GM06990 (cell line): ENCODE results near the gene DMAC2L.

ENCODE experiments used
- DNase-seq: peaks from one replicate; pipeline ENCODE4 v3.0.0-alpha.2; 2011; ENCODE audit not compliant: insufficient read length; ENCODE audit errors: extremely low read depth
- H3K27me3 ChIP-seq: replicated peaks from 2 replicates; pipeline ENCODE4 v1.6.0; 2011; ENCODE audit warnings: low read length; ENCODE audit not compliant: control insufficient read depth, insufficient read depth
- H3K36me3 ChIP-seq: 2 replicates; pipeline ENCODE4 v1.5.1; 2011; ENCODE audit warnings: low read length; ENCODE audit not compliant: control insufficient read depth, insufficient read depth
- H3K4me3 ChIP-seq: replicated peaks from 2 replicates; pipeline ENCODE4 v1.5.1; 2011; ENCODE audit warnings: low read depth, mild to moderate bottlenecking, control low read depth, low read length
- TF ChIP-seq, protein P1 (sequence below): IDR thresholded peaks from 2 replicates; pipeline ENCODE4 v1.5.1; 2011; ENCODE audit warnings: low read length, control low read depth, mild to moderate bottlenecking, inconsistent platforms; ENCODE audit not compliant: insufficient read depth, poor library complexity, severe bottlenecking

Gene DMAC2L

DNA sequence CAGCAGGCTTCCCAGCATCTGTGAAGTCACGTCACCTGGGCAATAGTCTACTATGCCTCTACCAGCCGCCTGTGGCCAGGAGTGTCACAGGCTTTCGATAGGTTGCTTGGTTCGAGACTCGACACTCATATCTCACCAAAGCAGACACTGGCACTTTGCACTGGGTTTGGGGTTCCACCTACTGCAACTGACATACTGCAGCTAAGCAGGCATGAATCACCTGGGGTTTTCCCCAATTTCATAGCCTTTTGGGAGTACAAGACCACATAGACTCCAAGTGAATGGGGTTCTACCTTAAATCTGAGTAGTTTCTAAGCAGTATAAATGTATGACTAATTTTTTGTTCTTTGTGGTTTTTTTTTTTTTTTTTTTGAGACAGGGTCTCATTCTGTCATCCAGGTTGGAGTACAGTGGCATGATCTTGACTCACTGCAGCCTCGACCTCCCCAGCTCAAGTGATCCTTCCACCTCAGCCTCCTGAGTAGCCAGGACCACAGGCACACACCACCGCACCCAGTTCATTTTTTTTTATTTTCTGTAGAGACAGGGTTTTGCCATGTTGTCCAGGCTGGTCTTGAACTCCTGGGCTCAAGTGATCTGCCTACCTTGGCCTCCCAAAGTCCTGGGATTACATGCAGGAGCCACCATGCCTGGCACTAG, 32.1 kb downstream of the DMAC2L start:
- DNase-seq: peak; percentile 22

DNA sequence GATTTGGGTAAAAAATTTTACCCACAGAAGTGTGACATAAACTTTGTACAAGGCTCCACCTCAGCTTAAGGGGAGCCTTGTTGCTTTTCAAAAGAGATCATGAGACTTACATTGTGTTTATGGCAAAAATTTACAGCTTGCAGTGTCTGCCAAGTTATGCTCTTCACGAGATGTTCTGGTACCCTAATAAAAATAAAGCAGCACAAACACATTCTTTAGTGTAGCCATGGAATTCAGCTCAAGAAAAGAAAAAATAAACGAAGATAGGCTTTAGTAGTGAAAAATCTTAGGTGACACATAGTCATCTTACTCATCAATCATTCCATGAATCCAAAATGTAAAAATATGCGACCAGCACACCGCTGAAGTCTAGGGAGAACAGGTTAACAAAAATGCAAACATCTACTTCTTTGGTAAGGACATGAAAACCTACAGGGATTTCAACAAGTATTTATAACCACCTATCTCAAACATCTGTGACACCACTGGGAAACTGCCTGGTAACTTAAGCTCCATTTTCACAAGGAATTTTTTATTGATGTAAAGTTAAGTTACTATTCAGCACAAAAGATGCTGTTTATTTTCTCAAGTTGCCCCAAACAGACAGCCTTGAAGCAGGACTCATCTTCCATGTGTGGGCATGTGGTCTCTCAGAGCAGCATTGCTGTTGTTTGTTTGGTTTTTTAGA, 32.9 kb downstream of the DMAC2L start:
- H3K27me3 ChIP-seq: no peaks in the 10 kb centered on the region
- no peaks in the 10 kb centered on the region for H3K36me3 ChIP-seq
- no peak for DNase-seq
- no peak overlapping the region for H3K4me3 ChIP-seq
- TF ChIP-seq, protein P1, sequence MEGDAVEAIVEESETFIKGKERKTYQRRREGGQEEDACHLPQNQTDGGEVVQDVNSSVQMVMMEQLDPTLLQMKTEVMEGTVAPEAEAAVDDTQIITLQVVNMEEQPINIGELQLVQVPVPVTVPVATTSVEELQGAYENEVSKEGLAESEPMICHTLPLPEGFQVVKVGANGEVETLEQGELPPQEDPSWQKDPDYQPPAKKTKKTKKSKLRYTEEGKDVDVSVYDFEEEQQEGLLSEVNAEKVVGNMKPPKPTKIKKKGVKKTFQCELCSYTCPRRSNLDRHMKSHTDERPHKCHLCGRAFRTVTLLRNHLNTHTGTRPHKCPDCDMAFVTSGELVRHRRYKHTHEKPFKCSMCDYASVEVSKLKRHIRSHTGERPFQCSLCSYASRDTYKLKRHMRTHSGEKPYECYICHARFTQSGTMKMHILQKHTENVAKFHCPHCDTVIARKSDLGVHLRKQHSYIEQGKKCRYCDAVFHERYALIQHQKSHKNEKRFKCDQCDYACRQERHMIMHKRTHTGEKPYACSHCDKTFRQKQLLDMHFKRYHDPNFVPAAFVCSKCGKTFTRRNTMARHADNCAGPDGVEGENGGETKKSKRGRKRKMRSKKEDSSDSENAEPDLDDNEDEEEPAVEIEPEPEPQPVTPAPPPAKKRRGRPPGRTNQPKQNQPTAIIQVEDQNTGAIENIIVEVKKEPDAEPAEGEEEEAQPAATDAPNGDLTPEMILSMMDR: no peak

More for the DNA sequence above, 32.1 kb downstream of the DMAC2L start:
- TF ChIP-seq, protein P1: no peak
- H3K27me3 ChIP-seq: no peaks in the 10 kb centered on the region
- H3K4me3 ChIP-seq: no peak overlapping the region
- no peaks in the 10 kb centered on the region for H3K36me3 ChIP-seq

DNA sequence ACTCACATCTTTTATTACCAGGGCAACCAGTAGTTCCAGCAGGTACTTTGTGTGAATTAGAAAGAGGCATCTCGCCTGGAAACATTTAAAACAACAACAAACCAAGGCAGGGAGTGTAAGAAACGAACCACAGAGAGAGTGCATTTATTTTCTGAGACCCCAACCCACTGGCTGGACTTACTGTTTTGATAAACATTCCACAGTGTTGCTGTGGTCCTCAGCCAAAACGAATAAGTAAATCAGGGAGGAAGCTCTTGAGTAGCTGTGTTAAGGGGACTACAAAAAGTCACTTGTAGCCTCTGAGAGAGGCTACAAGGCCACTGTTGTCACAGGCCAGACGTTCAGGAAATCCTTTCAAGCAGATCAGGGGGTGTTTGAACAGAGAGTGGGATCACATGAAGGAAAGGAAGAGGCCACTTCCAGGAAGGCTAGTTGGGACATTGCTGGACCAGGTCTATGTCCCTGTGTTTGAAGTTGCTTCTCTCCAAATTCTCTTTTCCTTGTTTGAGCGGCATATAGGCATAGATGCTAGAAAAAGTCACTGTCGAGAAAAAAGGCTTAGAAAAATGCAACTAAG, 33.8 kb downstream of the DMAC2L start:
- DNase-seq: no peak
- TF ChIP-seq, protein P1: no peak
- H3K36me3 ChIP-seq: no peaks in the 10 kb centered on the region
- no peak overlapping the region for H3K4me3 ChIP-seq
- no peaks in the 10 kb centered on the region for H3K27me3 ChIP-seq

DNA sequence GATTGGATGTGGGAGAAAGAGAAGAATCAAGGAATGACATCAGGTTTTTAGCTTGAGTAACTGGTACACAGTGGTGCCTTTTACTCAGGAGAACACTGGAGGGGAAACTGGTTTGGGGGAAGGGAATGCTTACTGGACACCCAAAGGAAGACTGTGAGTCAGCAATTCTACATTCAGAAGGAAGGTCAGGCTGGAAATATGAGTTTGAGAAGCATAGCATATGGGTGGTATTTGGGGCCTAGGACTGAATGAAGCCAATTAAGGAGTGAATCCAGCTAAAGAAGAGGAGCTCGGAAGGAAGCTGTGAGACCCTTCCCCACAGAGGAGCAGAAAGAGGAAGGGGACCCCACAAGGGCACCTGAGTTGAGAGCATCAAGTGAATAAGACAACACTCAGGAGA, 35.4 kb downstream of the DMAC2L start:
- Histone ChIP-seq H3K4me3 (no peak overlapping the region), H3K36me3 (no peaks in the 10 kb centered on the region), H3K27me3 (no peaks in the 10 kb centered on the region)
- TF ChIP-seq, protein P1: no peak
- no peak for DNase-seq

DNA sequence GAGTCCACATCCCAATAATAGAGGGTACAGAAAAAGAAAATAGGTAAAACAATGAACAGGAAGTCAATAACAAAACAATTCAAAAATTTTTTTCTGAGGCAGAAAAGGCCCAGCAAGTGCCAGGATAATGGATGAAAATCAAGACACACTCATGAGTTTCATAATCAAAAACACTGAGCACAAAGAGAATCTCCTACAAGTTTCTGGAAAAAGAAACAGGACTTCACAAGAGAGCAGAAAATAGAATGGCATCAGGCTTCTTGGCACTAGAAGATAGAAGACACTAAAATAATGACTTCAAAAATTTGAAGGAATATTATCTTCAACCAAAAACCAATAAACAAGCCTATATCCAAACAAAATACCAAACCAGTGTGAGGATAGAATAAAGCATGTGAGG, 36.8 kb downstream of the DMAC2L start:
- DNase-seq: no peak
- no peaks in the 10 kb centered on the region for H3K27me3 ChIP-seq
- TF ChIP-seq, protein P1: no peak
- H3K4me3 ChIP-seq: no peak overlapping the region
- no peaks in the 10 kb centered on the region for H3K36me3 ChIP-seq
